Activated T-cell treated with anti-CD3 and anti-CD28 coated beads for 48 hours (primary cell): Measurements from ENCODE around the gene PSMB8.

Source experiments
- DNase-seq: peaks from one replicate; pipeline ENCODE4 v3.0.0-alpha.2; 2020; ENCODE audit warnings: low read depth

PSMB8 gene

DNA sequence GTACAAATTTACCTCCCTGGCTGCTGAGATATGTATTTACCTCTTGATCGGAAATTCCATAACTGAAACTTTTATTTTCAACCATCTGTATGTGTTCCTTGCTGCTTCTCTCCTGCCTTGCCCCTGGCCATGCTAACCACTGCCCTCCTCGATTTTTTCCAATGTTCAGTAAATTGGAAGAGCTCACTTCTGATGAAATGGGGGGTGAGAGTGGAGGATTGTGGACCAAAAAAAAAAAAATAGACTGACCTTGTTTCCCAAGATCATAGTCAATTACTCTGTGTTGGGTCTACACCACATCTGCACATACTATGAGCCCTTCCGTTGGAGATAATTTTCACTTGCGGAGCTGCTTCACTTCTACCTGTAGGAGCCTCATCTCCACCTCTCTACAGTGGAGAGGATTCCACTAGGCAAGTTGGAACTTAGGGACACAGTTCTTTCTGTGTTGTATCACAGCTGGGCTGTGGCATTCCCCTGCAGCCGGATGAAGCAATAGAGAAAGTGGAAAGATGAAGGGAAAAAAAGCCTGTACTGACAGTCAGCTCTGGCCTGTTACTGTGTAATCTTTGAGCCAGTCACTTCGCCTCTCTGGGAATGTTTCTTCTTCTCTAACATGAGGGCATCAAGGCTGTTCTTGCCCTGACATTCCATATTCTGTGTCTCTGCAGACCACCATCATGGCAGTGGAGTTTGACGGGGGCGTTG, 11.8 kb upstream of the PSMB8 start:
- no peak for DNase-seq

GRCh38 chr6:32854376-32855178, 10.7 kb upstream of the PSMB8 start:
- DNase-seq = peak; percentile 49

GRCh38 chr6:32853541-32854375, 9.9 kb upstream of the PSMB8 start, which contains the start of the genes PSMB9 and TAP1:
Gene PSMB9, plus strand, starts transcription at chr6:32854192. Its CDS starts 38 bp downstream, at chr6:32854230.
Gene TAP1, minus strand, starts transcription at chr6:32853704. Its CDS starts 68 bp downstream, at chr6:32853636.
- peak; percentile 92 for DNase-seq

- DNase-seq = no peak
Observed at GRCh38 chr6:32852844-32853540, 9.1 kb upstream of the PSMB8 start.

DNA sequence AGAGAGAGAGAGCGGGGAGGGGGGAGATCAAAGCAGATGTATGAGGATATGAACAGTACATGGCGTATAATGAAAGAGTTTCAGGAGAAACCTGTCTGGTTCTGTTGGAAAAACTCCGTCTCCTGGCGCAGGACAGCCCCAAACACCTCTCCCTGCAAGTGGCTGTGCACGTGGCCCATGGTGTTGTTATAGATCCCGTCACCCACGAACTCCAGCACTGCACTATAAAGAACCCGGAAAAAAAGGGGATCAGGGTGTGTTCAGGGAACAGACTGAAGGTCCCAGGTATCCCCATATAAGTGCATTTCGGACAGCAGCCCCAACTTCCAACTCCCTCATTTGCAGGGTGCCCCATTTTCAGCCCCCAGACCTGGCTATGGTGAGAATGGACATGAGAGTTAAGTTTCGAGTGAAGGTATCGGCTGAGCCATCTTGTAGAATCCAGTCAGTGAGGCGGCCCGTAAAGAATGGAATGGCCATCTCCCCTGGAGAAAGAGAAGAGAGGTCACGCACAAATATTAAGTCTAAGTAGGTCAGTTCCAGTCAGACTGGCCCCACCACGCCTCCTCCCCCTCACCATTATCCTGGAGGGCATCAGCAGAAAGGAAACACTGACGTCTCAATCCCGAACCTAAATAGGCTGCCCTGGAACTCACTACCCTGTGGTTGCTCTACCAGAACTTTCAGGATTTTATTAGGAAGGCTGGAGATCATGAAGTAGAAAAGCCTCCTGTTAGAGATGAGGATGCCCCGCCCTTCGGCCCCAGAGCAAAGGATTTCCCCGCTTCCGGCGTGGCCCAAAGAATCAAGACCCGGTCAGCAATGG, 8.4 kb upstream of the PSMB8 start:
- no peak for DNase-seq

GRCh38 chr6:32851025-32851424, 7.2 kb upstream of the PSMB8 start:
- no peak for DNase-seq

GRCh38 chr6:32849126-32849525, 5.3 kb upstream of the PSMB8 start:
- no peak for DNase-seq

DNA sequence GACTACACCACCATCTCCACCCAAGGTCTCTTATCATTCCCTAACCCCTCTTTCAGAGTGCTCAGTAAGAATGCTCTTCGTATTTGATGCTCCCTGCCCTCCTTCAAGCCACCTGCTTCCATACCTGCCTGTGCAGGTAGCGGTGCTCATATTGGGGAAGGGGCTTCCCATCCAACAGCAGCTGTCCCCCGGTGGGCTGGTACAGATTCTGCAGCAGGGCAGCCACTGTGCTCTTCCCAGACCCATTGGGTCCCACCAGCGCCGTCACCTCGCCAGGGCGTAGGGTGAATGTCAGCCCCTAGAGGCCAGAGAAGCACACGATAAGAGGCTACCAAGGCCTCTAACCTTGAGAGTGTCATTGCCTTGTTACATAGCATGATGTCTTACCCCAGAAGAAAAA, 3.9 kb upstream of the PSMB8 start:
- no peak for DNase-seq

DNA sequence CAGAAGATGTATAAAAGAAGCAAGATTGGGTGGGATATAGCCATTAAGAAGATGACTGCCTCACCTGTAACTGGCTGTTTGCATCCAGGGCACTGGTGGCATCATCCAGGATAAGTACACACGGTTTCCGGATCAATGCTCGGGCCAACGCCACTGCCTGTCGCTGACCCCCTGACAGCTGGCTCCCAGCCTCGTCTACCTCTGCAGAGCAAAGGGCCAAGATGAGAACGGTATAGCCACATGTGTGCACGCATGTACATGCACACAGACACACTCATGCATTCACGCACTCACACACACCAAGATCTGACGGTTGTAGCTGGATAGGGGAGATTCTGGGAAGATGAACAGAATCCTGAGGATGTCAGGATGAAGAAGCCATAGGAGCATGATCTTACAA, 3.2 kb upstream of the PSMB8 start:
- DNase-seq = no peak

GRCh38 chr6:32845384-32845884, 1.6 kb upstream of the PSMB8 start:
- DNase-seq = no peak

GRCh38 chr6:32844839-32845383, 1.1 kb upstream of the PSMB8 start:
- no peak for DNase-seq

- DNase-seq = no peak
Observed at GRCh38 chr6:32843331-32843978, 392 bp downstream of the PSMB8 start.

- no peak for DNase-seq
Observed at GRCh38 chr6:32842690-32843089, 1.2 kb downstream of the PSMB8 start.

DNA sequence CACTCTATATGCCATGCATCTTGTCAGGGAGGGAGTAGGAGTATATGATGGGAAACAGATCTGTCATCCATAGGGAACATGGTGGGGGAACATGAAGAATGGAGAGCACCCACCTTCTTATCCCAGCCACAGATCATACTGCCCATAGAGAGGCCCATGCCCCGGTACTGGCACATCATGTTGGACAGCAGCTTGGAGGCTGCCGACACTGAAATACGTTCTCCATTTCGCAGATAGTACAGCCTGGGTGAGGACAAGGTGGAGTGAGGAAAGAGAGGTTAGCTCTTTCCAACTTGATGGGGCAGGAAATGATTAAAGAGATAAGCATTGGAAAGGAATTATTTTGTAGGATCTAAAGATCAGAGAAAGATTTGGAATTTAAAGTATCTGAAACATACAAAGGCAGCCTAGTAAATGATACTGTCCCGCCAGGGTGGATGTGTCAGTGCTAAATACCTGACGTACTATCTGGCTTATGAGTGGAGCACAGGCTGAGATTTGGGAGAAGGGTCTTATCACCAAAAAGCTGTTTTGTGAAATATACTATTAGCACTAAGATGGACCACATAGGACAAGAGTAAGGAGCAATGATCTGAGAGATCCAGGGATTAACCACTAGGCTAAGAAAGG, 1.7 kb downstream of the PSMB8 start:
- DNase-seq = no peak

GRCh38 chr6:32840604-32841246, 3.1 kb downstream of the PSMB8 start:
- no peak for DNase-seq

GRCh38 chr6:32839356-32839755, 4.5 kb downstream of the PSMB8 start:
- no peak for DNase-seq

GRCh38 chr6:32838114-32838958, 5.5 kb downstream of the PSMB8 start, which contains the start of gene TAP2:
Gene TAP2, minus strand, starts transcription at chr6:32838739. Its CDS starts 506 bp downstream, at chr6:32838233.
- DNase-seq = peak; percentile 98

GRCh38 chr6:32837651-32838113, 6.2 kb downstream of the PSMB8 start:
- no peak for DNase-seq
